ENCODE measurements around the gene DRAXIN. TPM values are rescaled to one million over a fixed set of nuclear protein-coding genes. Genes with fewer than 3 reads are reported as not detected.

The DRAXIN gene
- total RNA-seq, 1 experiment from 2014 or later: 20.5 TPM

GRCh38 chr1:11671544-11672286 is 19.8 kb upstream of the DRAXIN start:
- Histone ChIP-seq H4K91ac (ENCODE audit: insufficient read length, low read depth, low read length) (no peak overlapping the region), H2AFZ (ENCODE audit: low read length) (no peak overlapping the region), H2BK20ac (ENCODE audit: low read depth, low read length, poor library complexity, severe bottlenecking) (no peak overlapping the region), H3K23ac (ENCODE audit: insufficient read length, low read depth, low read length) (no peak overlapping the region), H3K56ac (ENCODE audit: insufficient read length, low read depth, low read length) (no peak overlapping the region), H2AK5ac (ENCODE audit: insufficient read length, low read length) (no peak overlapping the region), H3K14ac (ENCODE audit: insufficient read depth, low read length) (no peak overlapping the region), H3K9ac (ENCODE audit: extremely low read depth, insufficient read length, low read length) (no peak overlapping the region), H2BK5ac (ENCODE audit: insufficient read length, low read length) (no peak overlapping the region), H3K4me1 (ENCODE audit: insufficient read depth, low read length) (no peaks in the 10 kb centered on the region), H3K9me3 (ENCODE audit: control insufficient read depth, low read depth, low read length) (no peaks in the 10 kb centered on the region), H3K27ac (ENCODE audit: insufficient read length, low read depth, low read length) (no peak overlapping the region), H3K79me2 (ENCODE audit: insufficient read depth, low read length) (no peaks in the 10 kb centered on the region), H2BK12ac (ENCODE audit: insufficient read length, low read depth, low read length) (no peak overlapping the region), H2BK120ac (ENCODE audit: low read depth, low read length, poor library complexity, severe bottlenecking) (no peak overlapping the region), H4K5ac (ENCODE audit: insufficient read length, low read depth, low read length) (no peak overlapping the region), H4K20me1 (ENCODE audit: control insufficient read depth, insufficient read depth, insufficient read length) (no peaks in the 10 kb centered on the region), H4K8ac (replicated peaks; ENCODE audit: insufficient read length, low read depth, low read length) (no peak overlapping the region), H3K4ac (ENCODE audit: low read depth, low read length) (no peak overlapping the region), H3K27me3 (ENCODE audit: insufficient read depth, low read length) (no peaks in the 10 kb centered on the region), H3K18ac (ENCODE audit: insufficient read length, low read depth, low read length) (no peak overlapping the region), H3T11ph (ENCODE audit: low read length) (no peak overlapping the region), H2BK15ac (ENCODE audit: low read depth, low read length) (no peak overlapping the region), H3K23me2 (ENCODE audit: insufficient read length, low read depth, low read length, poor library complexity, severe bottlenecking) (no peaks in the 10 kb centered on the region), H3K79me1 (ENCODE audit: insufficient read depth, low read depth, low read length, poor library complexity, severe bottlenecking) (no peaks in the 10 kb centered on the region), H3K4me2 (ENCODE audit: insufficient read depth, insufficient read length, low read length) (no peak overlapping the region)
- Mint-ChIP-seq H3K27ac (no peak overlapping the region; a peak in 1 of 7 replicates), H3K27me3 (ENCODE audit: low read depth) (peaks cover 1% of the 10 kb centered on the region; the same call in 1 of the 2 replicates), H3K9me3 (no peaks in the 10 kb centered on the region), H3K4me1 (no peaks in the 10 kb centered on the region), H3K4me3 (no peak overlapping the region), H3K36me3 (ENCODE audit: insufficient read depth in 1 of 3, low read depth in 3 of 3) (peaks cover 41 to 84% (median 72%) of the 10 kb centered on the region in 3 experiments)
- DNase-seq: no peak
- TF ChIP-seq, protein P1, sequence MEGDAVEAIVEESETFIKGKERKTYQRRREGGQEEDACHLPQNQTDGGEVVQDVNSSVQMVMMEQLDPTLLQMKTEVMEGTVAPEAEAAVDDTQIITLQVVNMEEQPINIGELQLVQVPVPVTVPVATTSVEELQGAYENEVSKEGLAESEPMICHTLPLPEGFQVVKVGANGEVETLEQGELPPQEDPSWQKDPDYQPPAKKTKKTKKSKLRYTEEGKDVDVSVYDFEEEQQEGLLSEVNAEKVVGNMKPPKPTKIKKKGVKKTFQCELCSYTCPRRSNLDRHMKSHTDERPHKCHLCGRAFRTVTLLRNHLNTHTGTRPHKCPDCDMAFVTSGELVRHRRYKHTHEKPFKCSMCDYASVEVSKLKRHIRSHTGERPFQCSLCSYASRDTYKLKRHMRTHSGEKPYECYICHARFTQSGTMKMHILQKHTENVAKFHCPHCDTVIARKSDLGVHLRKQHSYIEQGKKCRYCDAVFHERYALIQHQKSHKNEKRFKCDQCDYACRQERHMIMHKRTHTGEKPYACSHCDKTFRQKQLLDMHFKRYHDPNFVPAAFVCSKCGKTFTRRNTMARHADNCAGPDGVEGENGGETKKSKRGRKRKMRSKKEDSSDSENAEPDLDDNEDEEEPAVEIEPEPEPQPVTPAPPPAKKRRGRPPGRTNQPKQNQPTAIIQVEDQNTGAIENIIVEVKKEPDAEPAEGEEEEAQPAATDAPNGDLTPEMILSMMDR (conservative IDR thresholded peaks at IDR 0.05): no peak
- no CpG with 5 or more reads among the region's 14 CpGs for WGBS (ENCODE audit: extremely low coverage, insufficient read length, low lambda C conversion rate)

All from H9 (cell line).